SK-N-SH (cell line): ENCODE results near the gene GALNTL6.

Source experiments
- EZH2phosphoT487 ChIP-seq: fragments of 200-600 bp; sonication (generic); IDR thresholded peaks from 2 replicates; pipeline ENCODE4 v1.6.1; 2017; ENCODE audit warnings: low read depth, mixed run types, mild to moderate bottlenecking, antibody characterized with exemption, moderate library complexity, borderline replicate concordance
- GABPA ChIP-seq: IDR thresholded peaks from 2 replicates; pipeline ENCODE4 v1.4.0; 2012; ENCODE audit warnings: low read depth, mild to moderate bottlenecking
- IRF3 ChIP-seq: fragments of 150-350 bp; IDR thresholded peaks from 2 replicates; pipeline ENCODE4 v1.6.1; 2016; ENCODE audit warnings: mild to moderate bottlenecking, low read depth, low read length
- MXI1 ChIP-seq: IDR thresholded peaks from 2 replicates; pipeline ENCODE4 v1.6.1; 2012; ENCODE audit warnings: mild to moderate bottlenecking, low read depth, low read length, improper control_type of control experiment
- NFIC ChIP-seq: IDR thresholded peaks from 2 replicates; pipeline ENCODE4 v1.4.0; 2012; ENCODE audit warnings: borderline replicate concordance
- POLR2AphosphoS5 ChIP-seq: IDR thresholded peaks from 2 replicates; pipeline ENCODE4 v1.6.1; 2012; ENCODE audit warnings: low read depth, low read length
- RAD21 ChIP-seq: IDR thresholded peaks from 2 replicates; pipeline ENCODE4 v1.6.1; 2012; ENCODE audit warnings: mild to moderate bottlenecking, low read length
- SIN3A ChIP-seq: IDR thresholded peaks from 2 replicates; pipeline ENCODE4 v1.6.1; 2012; ENCODE audit warnings: low read depth, mild to moderate bottlenecking, low read length, moderate library complexity, borderline replicate concordance
- SMC3 ChIP-seq: IDR thresholded peaks from 2 replicates; pipeline ENCODE4 v1.6.1; 2012; ENCODE audit warnings: low read depth, low read length, improper control_type of control experiment
- TAF1 ChIP-seq: IDR thresholded peaks from 2 replicates; pipeline ENCODE4 v1.6.1; 2012; ENCODE audit warnings: low read depth, mild to moderate bottlenecking, low read length, moderate library complexity, borderline replicate concordance
- TCF12 ChIP-seq: IDR thresholded peaks from 2 replicates; pipeline ENCODE4 v1.4.0; 2012
- TF ChIP-seq, protein P1 (sequence below): fragments of 200-600 bp; sonication (generic); IDR thresholded peaks from 2 replicates; pipeline ENCODE4 v1.6.1; 2017; ENCODE audit warnings: antibody characterized with exemption, mild to moderate bottlenecking, moderate library complexity
- TF ChIP-seq, protein P2 (sequence below): IDR thresholded peaks from 2 replicates; pipeline ENCODE4 v1.4.0; 2012; ENCODE audit warnings: low read depth
- TF ChIP-seq, protein P3 (sequence below): IDR thresholded peaks from 2 replicates; pipeline ENCODE4 v1.6.1; 2012; ENCODE audit warnings: mild to moderate bottlenecking, low read depth, low read length, moderate library complexity

DNA sequence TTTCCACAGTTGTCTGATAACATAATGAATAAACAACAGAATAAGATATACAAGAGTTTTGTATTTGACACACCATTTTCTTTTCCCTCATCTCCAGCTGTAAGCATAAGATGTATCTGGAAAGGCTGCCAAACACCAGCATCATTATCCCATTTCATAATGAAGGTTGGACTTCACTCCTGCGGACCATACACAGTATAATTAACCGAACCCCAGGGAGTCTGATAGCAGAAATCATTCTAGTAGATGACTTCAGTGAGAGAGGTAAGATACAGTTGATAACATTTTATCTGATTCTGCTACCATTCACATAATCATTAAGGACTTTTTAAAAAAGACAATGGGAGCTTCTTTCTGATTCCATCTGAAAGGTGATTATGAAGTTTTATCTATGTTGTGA is 535.2 kb downstream of the GALNTL6 start:
- TF ChIP-seq MXI1 (no peak), TCF12 (no peak), IRF3 (no peak), POLR2AphosphoS5 (no peak), TAF1 (no peak), EZH2phosphoT487 (no peak), SMC3 (no peak), SIN3A (no peak), NFIC (no peak), RAD21 (no peak), GABPA (no peak)
- TF ChIP-seq, protein P1, sequence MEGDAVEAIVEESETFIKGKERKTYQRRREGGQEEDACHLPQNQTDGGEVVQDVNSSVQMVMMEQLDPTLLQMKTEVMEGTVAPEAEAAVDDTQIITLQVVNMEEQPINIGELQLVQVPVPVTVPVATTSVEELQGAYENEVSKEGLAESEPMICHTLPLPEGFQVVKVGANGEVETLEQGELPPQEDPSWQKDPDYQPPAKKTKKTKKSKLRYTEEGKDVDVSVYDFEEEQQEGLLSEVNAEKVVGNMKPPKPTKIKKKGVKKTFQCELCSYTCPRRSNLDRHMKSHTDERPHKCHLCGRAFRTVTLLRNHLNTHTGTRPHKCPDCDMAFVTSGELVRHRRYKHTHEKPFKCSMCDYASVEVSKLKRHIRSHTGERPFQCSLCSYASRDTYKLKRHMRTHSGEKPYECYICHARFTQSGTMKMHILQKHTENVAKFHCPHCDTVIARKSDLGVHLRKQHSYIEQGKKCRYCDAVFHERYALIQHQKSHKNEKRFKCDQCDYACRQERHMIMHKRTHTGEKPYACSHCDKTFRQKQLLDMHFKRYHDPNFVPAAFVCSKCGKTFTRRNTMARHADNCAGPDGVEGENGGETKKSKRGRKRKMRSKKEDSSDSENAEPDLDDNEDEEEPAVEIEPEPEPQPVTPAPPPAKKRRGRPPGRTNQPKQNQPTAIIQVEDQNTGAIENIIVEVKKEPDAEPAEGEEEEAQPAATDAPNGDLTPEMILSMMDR = no peak
- TF ChIP-seq, protein P2, sequence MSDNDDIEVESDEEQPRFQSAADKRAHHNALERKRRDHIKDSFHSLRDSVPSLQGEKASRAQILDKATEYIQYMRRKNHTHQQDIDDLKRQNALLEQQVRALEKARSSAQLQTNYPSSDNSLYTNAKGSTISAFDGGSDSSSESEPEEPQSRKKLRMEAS = no peak
- TF ChIP-seq, protein P3, sequence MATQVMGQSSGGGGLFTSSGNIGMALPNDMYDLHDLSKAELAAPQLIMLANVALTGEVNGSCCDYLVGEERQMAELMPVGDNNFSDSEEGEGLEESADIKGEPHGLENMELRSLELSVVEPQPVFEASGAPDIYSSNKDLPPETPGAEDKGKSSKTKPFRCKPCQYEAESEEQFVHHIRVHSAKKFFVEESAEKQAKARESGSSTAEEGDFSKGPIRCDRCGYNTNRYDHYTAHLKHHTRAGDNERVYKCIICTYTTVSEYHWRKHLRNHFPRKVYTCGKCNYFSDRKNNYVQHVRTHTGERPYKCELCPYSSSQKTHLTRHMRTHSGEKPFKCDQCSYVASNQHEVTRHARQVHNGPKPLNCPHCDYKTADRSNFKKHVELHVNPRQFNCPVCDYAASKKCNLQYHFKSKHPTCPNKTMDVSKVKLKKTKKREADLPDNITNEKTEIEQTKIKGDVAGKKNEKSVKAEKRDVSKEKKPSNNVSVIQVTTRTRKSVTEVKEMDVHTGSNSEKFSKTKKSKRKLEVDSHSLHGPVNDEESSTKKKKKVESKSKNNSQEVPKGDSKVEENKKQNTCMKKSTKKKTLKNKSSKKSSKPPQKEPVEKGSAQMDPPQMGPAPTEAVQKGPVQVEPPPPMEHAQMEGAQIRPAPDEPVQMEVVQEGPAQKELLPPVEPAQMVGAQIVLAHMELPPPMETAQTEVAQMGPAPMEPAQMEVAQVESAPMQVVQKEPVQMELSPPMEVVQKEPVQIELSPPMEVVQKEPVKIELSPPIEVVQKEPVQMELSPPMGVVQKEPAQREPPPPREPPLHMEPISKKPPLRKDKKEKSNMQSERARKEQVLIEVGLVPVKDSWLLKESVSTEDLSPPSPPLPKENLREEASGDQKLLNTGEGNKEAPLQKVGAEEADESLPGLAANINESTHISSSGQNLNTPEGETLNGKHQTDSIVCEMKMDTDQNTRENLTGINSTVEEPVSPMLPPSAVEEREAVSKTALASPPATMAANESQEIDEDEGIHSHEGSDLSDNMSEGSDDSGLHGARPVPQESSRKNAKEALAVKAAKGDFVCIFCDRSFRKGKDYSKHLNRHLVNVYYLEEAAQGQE = no peak
